HEK293T (cell line): ENCODE results near the gene OPCML.

Source experiments
- CTCF ChIA-PET: fragments of 350-600 bp; formaldehyde crosslinking; extraction: SDS; loops from one replicate; lab custom pipeline; 2021; ENCODE audit warnings: antibody characterized with exemption, inconsistent platforms; lab: Yijun Ruan, JAX
- POLR2A ChIA-PET: fragments of 350-600 bp; formaldehyde crosslinking; extraction: SDS; loops from one replicate; lab custom pipeline; 2020; ENCODE audit warnings: antibody characterized with exemption, inconsistent platforms; lab: Yijun Ruan, JAX
- DNase-seq: peaks from one replicate; pipeline ENCODE4 v3.0.0; 2012; ENCODE audit warnings: mixed read lengths; ENCODE audit errors: extremely low spot score
- ARNT ChIP-seq: fragments of 450-650 bp; IDR thresholded peaks from 2 replicates; pipeline ENCODE4 v1.6.1; 2017; ENCODE audit warnings: mild to moderate bottlenecking
- BHLHE40 ChIP-seq: fragments of 450-650 bp; IDR thresholded peaks from 2 replicates; pipeline ENCODE4 v1.6.1; 2016; ENCODE audit warnings: mild to moderate bottlenecking, moderate library complexity, borderline replicate concordance
- CTBP1 ChIP-seq: fragments of 450-650 bp; IDR thresholded peaks from 2 replicates; pipeline ENCODE4 v1.6.1; 2016; ENCODE audit warnings: borderline replicate concordance
- ELF4 ChIP-seq: fragments of 450-650 bp; IDR thresholded peaks from 2 replicates; pipeline ENCODE4 v1.6.1; 2017; ENCODE audit warnings: antibody characterized with exemption
- FOXK2 ChIP-seq: fragments of 450-650 bp; IDR thresholded peaks from 2 replicates; pipeline ENCODE4 v1.6.1; 2016; ENCODE audit warnings: mild to moderate bottlenecking
- FOXM1 ChIP-seq: fragments of 450-650 bp; IDR thresholded peaks from 2 replicates; pipeline ENCODE4 v1.6.1; 2017; ENCODE audit warnings: mild to moderate bottlenecking, borderline replicate concordance
- HDGF ChIP-seq: fragments of 450-650 bp; IDR thresholded peaks from 2 replicates; pipeline ENCODE4 v1.6.1; 2017; ENCODE audit warnings: antibody characterized with exemption, borderline replicate concordance
- L3MBTL2 ChIP-seq: fragments of 450-650 bp; conservative IDR thresholded peaks from 2 replicates; pipeline ENCODE4 v1.6.1; 2016; ENCODE audit warnings: mild to moderate bottlenecking
- LEF1 ChIP-seq: fragments of 450-650 bp; IDR thresholded peaks from 2 replicates; pipeline ENCODE4 v1.6.1; 2017; ENCODE audit warnings: mild to moderate bottlenecking, borderline replicate concordance
- NFRKB ChIP-seq: fragments of 450-650 bp; IDR thresholded peaks from 2 replicates; pipeline ENCODE4 v1.6.1; 2016; ENCODE audit warnings: mild to moderate bottlenecking, moderate library complexity
- PKNOX1 ChIP-seq: fragments of 450-650 bp; IDR thresholded peaks from 2 replicates; pipeline ENCODE4 v1.6.1; 2016
- SP1 ChIP-seq: fragments of 450-650 bp; IDR thresholded peaks from 2 replicates; pipeline ENCODE4 v1.6.1; 2017
- SUZ12 ChIP-seq: fragments of 450-650 bp; IDR thresholded peaks from 2 replicates; pipeline ENCODE4 v1.6.1; 2016; ENCODE audit warnings: mild to moderate bottlenecking
- TARDBP ChIP-seq: fragments of 450-650 bp; IDR thresholded peaks from 2 replicates; pipeline ENCODE4 v1.6.1; 2016
- ZNF384 ChIP-seq: fragments of 450-650 bp; IDR thresholded peaks from 2 replicates; pipeline ENCODE4 v1.6.1; 2016

OPCML gene

GRCh38 chr11:133476570-133477250 lies 55.6 kb downstream of the OPCML start:
- ChIA-PET CTCF (no interaction called here), POLR2A (no interaction called here)
- TF ChIP-seq L3MBTL2 (no peak), PKNOX1 (no peak), FOXK2 (no peak)
- no peak for DNase-seq

- TF ChIP-seq SP1 (no peak), PKNOX1 (no peak), FOXM1 (no peak), TARDBP (no peak), ARNT (no peak)
- CTCF ChIA-PET = no interaction called here
- no peak for DNase-seq
- POLR2A ChIA-PET = no interaction called here
These were observed 57.8 kb downstream of the OPCML start for GRCh38 chr11:133474461-133474860.

- TF ChIP-seq SUZ12 (no peak), L3MBTL2 (no peak), CTBP1 (no peak), BHLHE40 (no peak), FOXM1 (no peak), LEF1 (no peak), TARDBP (no peak), PKNOX1 (no peak), NFRKB (no peak), HDGF (no peak), ZNF384 (no peak), ELF4 (no peak), FOXK2 (no peak)
- ChIA-PET CTCF (no interaction called here), POLR2A (no interaction called here)
- DNase-seq = no peak
These were observed 64.6 kb downstream of the OPCML start for GRCh38 chr11:133467686-133468085.

DNA sequence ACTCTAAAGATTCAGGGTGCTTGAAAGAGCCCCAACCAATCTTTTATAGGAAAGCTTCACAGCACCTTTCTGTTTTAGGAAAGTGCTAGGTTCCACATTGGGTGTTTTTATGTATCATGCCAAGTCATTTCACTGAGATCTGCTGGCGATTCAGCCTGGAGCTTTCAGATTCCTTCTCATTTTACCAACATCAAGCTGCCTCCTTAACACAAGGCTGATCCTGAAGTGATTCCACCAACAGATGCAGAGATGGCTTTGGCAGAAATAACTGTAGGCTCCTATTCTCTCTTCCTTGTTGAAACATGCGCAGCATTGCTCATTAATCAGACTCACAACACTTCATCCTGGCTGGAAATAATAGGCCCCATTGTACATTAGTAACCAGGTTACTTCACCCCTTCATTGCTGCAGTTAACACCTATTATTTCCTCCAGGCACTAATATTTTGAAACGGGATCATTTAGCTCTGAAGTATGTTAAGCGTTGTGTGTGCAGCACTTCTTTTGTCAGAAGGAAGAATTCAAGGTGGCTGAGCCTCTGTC lies 89.0 kb downstream of the OPCML start:
- DNase-seq = no peak
- ChIA-PET CTCF (no interaction called here), POLR2A (no interaction called here)
- TF ChIP-seq BHLHE40 = no peak

DNA sequence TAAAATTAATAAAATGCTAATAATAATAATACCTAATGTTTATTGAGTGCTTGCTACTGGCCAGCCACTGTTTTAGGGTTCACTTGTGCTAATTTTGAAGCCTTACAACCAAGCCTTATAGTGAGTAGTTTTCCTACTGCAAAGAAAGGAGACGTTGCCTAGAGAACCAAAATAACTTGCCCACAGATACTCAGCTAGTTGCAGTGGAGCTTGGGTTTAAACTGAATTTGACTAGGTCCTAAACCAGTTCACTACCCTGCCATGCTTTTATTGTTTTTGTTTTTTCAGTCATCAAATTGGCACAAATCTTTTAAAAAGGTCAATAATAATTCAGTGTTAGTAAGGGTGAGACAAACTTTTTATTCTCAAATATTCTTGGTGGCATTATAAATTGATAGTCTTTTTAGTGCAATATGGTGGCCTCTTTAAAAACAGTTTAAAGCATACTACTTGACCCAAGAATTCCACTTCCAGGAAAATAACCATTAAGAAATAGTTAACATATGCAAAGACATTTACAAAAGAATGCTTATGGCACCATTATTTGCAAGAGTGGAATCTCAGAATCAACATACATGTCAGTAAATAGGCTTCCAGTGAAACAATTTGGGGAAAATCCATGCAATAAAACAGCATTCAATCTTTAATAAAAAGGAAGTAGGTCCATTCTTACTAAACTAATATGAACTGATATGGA lies 90.2 kb downstream of the OPCML start:
- ChIA-PET POLR2A (no interaction called here), CTCF (interaction anchor here (0.6 kb wide), 1 partner anchor 23 kb away, joined by 3 read pairs; no protein-coding TSS in a partner anchor)

GRCh38 chr11:133425992-133426391 lies 106.3 kb downstream of the OPCML start:
- no peak for DNase-seq

More for the DNA sequence above, 90.2 kb downstream of the OPCML start:
- TF ChIP-seq NFRKB (no peak), TARDBP (no peak), ARNT (no peak), FOXM1 (no peak)
- no peak for DNase-seq

GRCh38 chr11:133425245-133425644 lies 107.1 kb downstream of the OPCML start:
- POLR2A ChIA-PET = no interaction called here
- DNase-seq = no peak
- no peak for TF ChIP-seq PKNOX1
- no peak for TF ChIP-seq SUZ12
- TF ChIP-seq ZNF384 = no peak
- no peak for TF ChIP-seq ELF4
- no peak for TF ChIP-seq BHLHE40
- TF ChIP-seq TARDBP = no peak
- TF ChIP-seq NFRKB = no peak
- no peak for TF ChIP-seq L3MBTL2
- CTCF ChIA-PET = no interaction called here

More at GRCh38 chr11:133425992-133426391, 106.3 kb downstream of the OPCML start:
- ChIA-PET POLR2A (no interaction called here), CTCF (no interaction called here)
- TF ChIP-seq ELF4 = no peak
- no peak for TF ChIP-seq ZNF384
- TF ChIP-seq HDGF = no peak
- no peak for TF ChIP-seq L3MBTL2
- TF ChIP-seq ARNT = no peak
- TF ChIP-seq CTBP1 = no peak
